H9 (cell line): ENCODE results near the gene JMJD1C. TPM values are rescaled to one million over a fixed set of nuclear protein-coding genes. Genes with fewer than 3 reads are reported as not detected.

Experiments
- DNase-seq: peaks from one replicate; pipeline ENCODE4 v3.0.0-alpha.2; 2017
- H2AFZ ChIP-seq: one replicate; pipeline ENCODE4 v1.6.1; 2013; ENCODE audit warnings: mild to moderate bottlenecking, low read length, control low read depth, moderate library complexity
- H2AK5ac ChIP-seq: 2 replicates; pipeline ENCODE4 v1.6.1; 2013; ENCODE audit warnings: low read length, control low read depth, mixed read lengths; ENCODE audit not compliant: insufficient read length
- H2BK120ac ChIP-seq: one replicate; pipeline ENCODE4 v1.6.1; 2013; ENCODE audit warnings: low read depth, mild to moderate bottlenecking, low read length, control low read depth, inconsistent platforms; ENCODE audit not compliant: poor library complexity, severe bottlenecking
- H2BK12ac ChIP-seq: 2 replicates; pipeline ENCODE4 v1.6.1; 2013; ENCODE audit warnings: low read length, control low read depth, mixed read lengths, low read depth; ENCODE audit not compliant: insufficient read length
- H2BK15ac ChIP-seq: 2 replicates; pipeline ENCODE4 v1.6.1; 2013; ENCODE audit warnings: low read depth, low read length, control low read depth
- H2BK20ac ChIP-seq: one replicate; pipeline ENCODE4 v1.6.1; 2013; ENCODE audit warnings: low read depth, mild to moderate bottlenecking, low read length, control low read depth, inconsistent platforms; ENCODE audit not compliant: poor library complexity, severe bottlenecking
- H2BK5ac ChIP-seq: 2 replicates; pipeline ENCODE4 v1.6.1; 2013; ENCODE audit warnings: low read length, control low read depth, mixed read lengths; ENCODE audit not compliant: insufficient read length
- H3K14ac ChIP-seq: 2 replicates; pipeline ENCODE4 v1.6.1; 2013; ENCODE audit warnings: low read length, control low read depth; ENCODE audit not compliant: insufficient read depth
- H3K18ac ChIP-seq: 2 replicates; pipeline ENCODE4 v1.6.1; 2013; ENCODE audit warnings: low read depth, mild to moderate bottlenecking, mixed read lengths, low read length, control low read depth; ENCODE audit not compliant: insufficient read length
- H3K23ac ChIP-seq: 2 replicates; pipeline ENCODE4 v1.6.1; 2013; ENCODE audit warnings: low read length, control low read depth, mixed read lengths, low read depth; ENCODE audit not compliant: insufficient read length
- H3K23me2 ChIP-seq: 2 replicates; pipeline ENCODE4 v1.6.1; 2013; ENCODE audit warnings: low read depth, mild to moderate bottlenecking, mixed read lengths, low read length, control low read depth; ENCODE audit not compliant: insufficient read length, poor library complexity, severe bottlenecking
- H3K27ac ChIP-seq: 2 replicates; pipeline ENCODE4 v1.5.1; 2013; ENCODE audit warnings: low read length, control low read depth, mixed read lengths, low read depth; ENCODE audit not compliant: insufficient read length
- H3K27me3 ChIP-seq: 2 replicates; pipeline ENCODE4 v1.6.1; 2013; ENCODE audit warnings: low read length, control low read depth, inconsistent platforms; ENCODE audit not compliant: insufficient read depth
- H3K4ac ChIP-seq: 2 replicates; pipeline ENCODE4 v1.6.1; 2013; ENCODE audit warnings: low read depth, mild to moderate bottlenecking, control low read depth, inconsistent platforms, low read length, moderate library complexity
- H3K4me1 ChIP-seq: 2 replicates; pipeline ENCODE4 v1.6.1; 2013; ENCODE audit warnings: low read length, control low read depth, inconsistent platforms; ENCODE audit not compliant: insufficient read depth
- H3K4me2 ChIP-seq: 2 replicates; pipeline ENCODE4 v1.6.1; 2013; ENCODE audit warnings: low read length, control low read depth, mixed read lengths; ENCODE audit not compliant: insufficient read length, insufficient read depth
- H3K56ac ChIP-seq: 2 replicates; pipeline ENCODE4 v1.6.1; 2013; ENCODE audit warnings: low read depth, mild to moderate bottlenecking, mixed read lengths, low read length, control low read depth; ENCODE audit not compliant: insufficient read length
- H3K79me1 ChIP-seq: 2 replicates; pipeline ENCODE4 v1.6.1; 2013; ENCODE audit warnings: low read depth, mild to moderate bottlenecking, moderate library complexity, low read length, control low read depth, inconsistent platforms; ENCODE audit not compliant: insufficient read depth, poor library complexity, severe bottlenecking
- H3K79me2 ChIP-seq: 2 replicates; pipeline ENCODE4 v1.6.1; 2013; ENCODE audit warnings: low read length, control low read depth, inconsistent platforms; ENCODE audit not compliant: insufficient read depth
- H3K9ac ChIP-seq: 2 replicates; pipeline ENCODE4 v1.6.1; 2013; ENCODE audit warnings: low read length, control low read depth, mixed read lengths; ENCODE audit not compliant: insufficient read length; ENCODE audit errors: extremely low read depth
- H3K9me3 ChIP-seq: one replicate; pipeline ENCODE4 v1.6.1; 2013; ENCODE audit warnings: low read depth, low read length, inconsistent platforms; ENCODE audit not compliant: control insufficient read depth
- H3T11ph ChIP-seq: one replicate; pipeline ENCODE4 v1.6.1; 2013; ENCODE audit warnings: mild to moderate bottlenecking, low read length, control low read depth, inconsistent platforms
- H4K20me1 ChIP-seq: one replicate; pipeline ENCODE4 v1.6.1; 2013; ENCODE audit not compliant: control insufficient read depth, insufficient read length, insufficient read depth
- H4K5ac ChIP-seq: 2 replicates; pipeline ENCODE4 v1.6.1; 2013; ENCODE audit warnings: low read depth, mild to moderate bottlenecking, mixed read lengths, low read length, control low read depth; ENCODE audit not compliant: insufficient read length
- H4K8ac ChIP-seq: replicated peaks from 2 replicates; pipeline ENCODE4 v1.6.1; 2013; ENCODE audit warnings: low read length, control low read depth, mixed read lengths, low read depth; ENCODE audit not compliant: insufficient read length
- H4K91ac ChIP-seq: 2 replicates; pipeline ENCODE4 v1.6.1; 2013; ENCODE audit warnings: low read depth, mild to moderate bottlenecking, moderate library complexity, mixed read lengths, low read length, control low read depth; ENCODE audit not compliant: insufficient read length
- H3K27ac Mint-ChIP-seq, 3 experiments: 2 replicates in 2 of 3; 3 replicates in 1 of 3; pipeline ENCODE4 v1.8.0; 2020 to 2021; ENCODE audit warnings: mixed read lengths in 3 of 3, mild to moderate bottlenecking in 1 of 3, moderate library complexity in 1 of 3
- H3K27me3 Mint-ChIP-seq: 2 replicates; pipeline ENCODE4 v1.8.0; 2021; ENCODE audit warnings: low read depth, mild to moderate bottlenecking, moderate library complexity, mixed read lengths
- H3K36me3 Mint-ChIP-seq, 3 experiments: 2 replicates in 2 of 3; 3 replicates in 1 of 3; pipeline ENCODE4 v1.8.0; 2020 to 2021; ENCODE audit warnings: low read depth in 3 of 3, mixed read lengths in 3 of 3; ENCODE audit not compliant: insufficient read depth in 1 of 3
- H3K4me1 Mint-ChIP-seq, 2 experiments: 2 replicates each; pipeline ENCODE4 v1.8.0; 2020; ENCODE audit warnings: mixed read lengths in 2 of 2
- H3K4me3 Mint-ChIP-seq, 2 experiments: 2 replicates in 1 of 2; 3 replicates in 1 of 2; pipeline ENCODE4 v1.8.0; 2020 to 2021; ENCODE audit warnings: mild to moderate bottlenecking in 2 of 2, mixed read lengths in 2 of 2, moderate library complexity in 1 of 2
- H3K9me3 Mint-ChIP-seq, 2 experiments: 2 replicates in 1 of 2; 3 replicates in 1 of 2; pipeline ENCODE4 v1.8.0; 2020; ENCODE audit warnings: mild to moderate bottlenecking in 2 of 2, mixed read lengths in 2 of 2, moderate library complexity in 1 of 2
- WGBS: extraction: QIAGEN DNeasy Blood & Tissue Kit; methylation state at CpG from one replicate; pipeline ENCODE4 v1.1.7; 2013; ENCODE audit warnings: missing lambda C conversion rate, low lambda C conversion rate, mixed read lengths; ENCODE audit not compliant: insufficient read length; ENCODE audit errors: extremely low coverage; 5-methylcytosine and 5-hydroxymethylcytosine counted together
- total RNA-seq: library from RNA; stranded (reverse); gene quantifications from 2 replicates; pipeline ENCODE4 v1.2.1, GENCODE V29; 2021
- TF ChIP-seq, protein P1 (sequence below): fragments of 200-600 bp; sonication (generic); conservative IDR thresholded peaks from 3 replicates; pipeline ENCODE4 v1.8.0; 2021; ENCODE audit warnings: antibody characterized with exemption, mild to moderate bottlenecking

JMJD1C gene
- total RNA-seq, 1 experiment from 2014 or later: 200 TPM

- Histone ChIP-seq H4K91ac (no peak overlapping the region), H3K27me3 (no peaks in the 10 kb centered on the region), H2AFZ (no peak overlapping the region), H2AK5ac (no peak overlapping the region), H2BK120ac (no peak overlapping the region), H3K23ac (no peak overlapping the region), H3K56ac (no peak overlapping the region), H2BK5ac (no peak overlapping the region), H3K18ac (no peak overlapping the region), H4K5ac (no peak overlapping the region), H3T11ph (no peak overlapping the region), H3K4ac (no peak overlapping the region), H3K4me1 (no peaks in the 10 kb centered on the region; the same call in 1 of the 2 replicates), H3K4me2 (no peak overlapping the region), H4K8ac (no peak overlapping the region), H2BK20ac (no peak overlapping the region), H3K79me1 (peaks cover 6% of the 10 kb centered on the region), H2BK12ac (no peak overlapping the region), H3K23me2 (no peaks in the 10 kb centered on the region), H3K14ac (no peak overlapping the region), H3K9ac (no peak overlapping the region), H3K79me2 (peaks cover 10% of the 10 kb centered on the region; the same call in 1 of the 2 replicates), H3K9me3 (no peaks in the 10 kb centered on the region), H4K20me1 (no peaks in the 10 kb centered on the region), H3K27ac (no peak overlapping the region), H2BK15ac (no peak overlapping the region)
- peaks cover 3 to 4% of the 10 kb centered on the region in 2 experiments; a peak in 2 of 5 replicates for H3K9me3 Mint-ChIP-seq
- TF ChIP-seq, protein P1, sequence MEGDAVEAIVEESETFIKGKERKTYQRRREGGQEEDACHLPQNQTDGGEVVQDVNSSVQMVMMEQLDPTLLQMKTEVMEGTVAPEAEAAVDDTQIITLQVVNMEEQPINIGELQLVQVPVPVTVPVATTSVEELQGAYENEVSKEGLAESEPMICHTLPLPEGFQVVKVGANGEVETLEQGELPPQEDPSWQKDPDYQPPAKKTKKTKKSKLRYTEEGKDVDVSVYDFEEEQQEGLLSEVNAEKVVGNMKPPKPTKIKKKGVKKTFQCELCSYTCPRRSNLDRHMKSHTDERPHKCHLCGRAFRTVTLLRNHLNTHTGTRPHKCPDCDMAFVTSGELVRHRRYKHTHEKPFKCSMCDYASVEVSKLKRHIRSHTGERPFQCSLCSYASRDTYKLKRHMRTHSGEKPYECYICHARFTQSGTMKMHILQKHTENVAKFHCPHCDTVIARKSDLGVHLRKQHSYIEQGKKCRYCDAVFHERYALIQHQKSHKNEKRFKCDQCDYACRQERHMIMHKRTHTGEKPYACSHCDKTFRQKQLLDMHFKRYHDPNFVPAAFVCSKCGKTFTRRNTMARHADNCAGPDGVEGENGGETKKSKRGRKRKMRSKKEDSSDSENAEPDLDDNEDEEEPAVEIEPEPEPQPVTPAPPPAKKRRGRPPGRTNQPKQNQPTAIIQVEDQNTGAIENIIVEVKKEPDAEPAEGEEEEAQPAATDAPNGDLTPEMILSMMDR: no peak
- H3K27ac Mint-ChIP-seq: peak overlapping the region in 2 of 3 experiments; percentile 1 to 69; a peak in 3 of 7 replicates
- no peak for DNase-seq
- no peak overlapping the region for H3K4me3 Mint-ChIP-seq
- H3K36me3 Mint-ChIP-seq: peaks cover 0 to 6% (median 5%) of the 10 kb centered on the region in 3 experiments; a peak in 6 of 7 replicates
- no peaks in the 10 kb centered on the region for H3K27me3 Mint-ChIP-seq
- peaks cover 8 to 9% of the 10 kb centered on the region in 2 experiments for H3K4me1 Mint-ChIP-seq
- WGBS: no CpG with 5 or more reads among the region's 2 CpGs
These were observed 8.2 kb downstream of the JMJD1C start for GRCh38 chr10:63457594-63457993.
